Fibroblast of mammary gland (primary cell): ENCODE data around the gene ELF5.

ENCODE experiments used
- DNase-seq: peaks from one replicate; pipeline ENCODE4 v3.0.0-alpha.2; 2010; ENCODE audit warnings: low read depth
- H3K4me3 ChIP-seq: 2 replicates; pipeline ENCODE4 v1.5.1; 2011; ENCODE audit warnings: low read depth, mild to moderate bottlenecking, low read length, moderate library complexity; ENCODE audit not compliant: control insufficient read depth
- CTCF ChIP-seq: conservative IDR thresholded peaks from 2 replicates; pipeline ENCODE4 v1.5.1; 2011; ENCODE audit warnings: low read depth, low read length, inconsistent platforms; ENCODE audit not compliant: control insufficient read depth, insufficient read depth

The ELF5 gene

GRCh38 chr11:34437224-34438125 is 76.1 kb downstream of the ELF5 start:
- peak overlapping the region; percentile 83 for H3K4me3 ChIP-seq
- DNase-seq: no peak
- no peak for TF ChIP-seq CTCF

GRCh38 chr11:34433899-34434298 is 79.7 kb downstream of the ELF5 start:
- no peak overlapping the region for H3K4me3 ChIP-seq
- no peak for DNase-seq

GRCh38 chr11:34432822-34433221 is 80.8 kb downstream of the ELF5 start:
- no peak overlapping the region for H3K4me3 ChIP-seq
- no peak for DNase-seq
- no peak for TF ChIP-seq CTCF

More at GRCh38 chr11:34433899-34434298, 79.7 kb downstream of the ELF5 start:
- TF ChIP-seq CTCF: no peak

GRCh38 chr11:34431979-34432378 is 81.6 kb downstream of the ELF5 start:
- DNase-seq: no peak
- H3K4me3 ChIP-seq: no peak overlapping the region
- no peak for TF ChIP-seq CTCF
